ENCODE measurements around the gene TRIP6. TPM values are rescaled to one million over a fixed set of nuclear protein-coding genes. Genes with fewer than 3 reads are reported as not detected.

Gene TRIP6
- total and polyA plus RNA-seq, 2 donors (not counting 3 experiments of a cell fraction or from before 2014, with no cell fraction given) = 90.3 TPM

DNA sequence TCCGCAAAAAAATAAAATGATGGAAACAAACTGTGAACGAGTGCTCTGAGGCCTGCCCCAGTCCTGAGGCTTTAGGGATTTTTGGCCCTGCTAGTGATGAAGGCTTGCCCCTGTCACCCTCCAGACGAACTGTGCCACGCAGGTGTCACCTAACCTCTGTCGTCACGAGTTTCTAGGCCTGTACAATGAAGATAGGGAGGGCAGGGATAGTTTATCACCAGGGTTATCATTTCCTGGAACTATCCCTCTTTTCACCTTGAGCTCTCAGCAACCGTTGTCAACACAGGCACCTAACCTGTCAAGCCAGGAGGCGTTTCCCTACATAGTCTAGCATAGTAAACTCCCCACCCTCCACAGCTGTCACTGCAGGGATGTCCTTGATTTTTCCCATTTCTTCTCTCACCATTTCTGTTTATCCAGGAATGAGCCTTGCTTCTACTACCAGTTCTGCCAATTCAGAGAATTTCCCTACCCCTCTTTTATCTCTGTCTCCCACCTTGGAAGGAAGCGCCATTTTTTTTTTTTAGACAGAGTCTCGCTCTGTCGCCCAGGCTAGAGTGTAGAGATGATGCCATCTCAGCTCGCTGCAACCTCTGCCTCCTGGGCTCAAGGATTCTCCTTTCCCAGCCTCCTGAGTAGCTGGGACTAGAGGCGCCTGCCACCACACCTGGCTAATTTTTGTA is 30.7 kb downstream of the TRIP6 start:
- Histone ChIP-seq H3K4me1 (ENCODE audit: control insufficient read depth, extremely low read depth, insufficient read depth, low read length) (peaks cover 5% of the 10 kb centered on the region), H3K27me3 (ENCODE audit: control insufficient read depth in 2 of 2, insufficient read depth in 2 of 2, low read length in 2 of 2) (peaks cover 9 to 19% of the 10 kb centered on the region in 2 experiments), H4K20me1 (replicated peaks; ENCODE audit: control insufficient read depth, extremely low read depth, insufficient read depth, low read length) (no peaks in the 10 kb centered on the region), H2AFZ (ENCODE audit: low read depth, low read length) (no peak overlapping the region), H3K9me1 (replicated peaks; ENCODE audit: control insufficient read depth, extremely low read depth, insufficient read depth, low read length) (no peaks in the 10 kb centered on the region), H3K9ac (replicated peaks; ENCODE audit: extremely low read depth, insufficient read depth, low read length) (no peak overlapping the region), H3K27ac (ENCODE audit: insufficient read depth, low read depth, low read length) (no peak overlapping the region), H3K4me3 (replicated peaks in 1 of 3; ENCODE audit: insufficient read depth in 1 of 3, low read depth in 1 of 3, low read length in 3 of 3) (no peak overlapping the region), H3K4me2 (ENCODE audit: insufficient read depth, low read length) (no peak overlapping the region), H3K79me2 (ENCODE audit: control insufficient read depth, insufficient read depth, low read length) (no peaks in the 10 kb centered on the region), H3K36me3 (ENCODE audit: control insufficient read depth in 2 of 2, extremely low read depth in 1 of 2, insufficient read depth in 2 of 2, low read length in 2 of 2) (no peaks in the 10 kb centered on the region), H3K9me3 (replicated peaks; ENCODE audit: control insufficient read depth, insufficient read depth, low read length) (no peaks in the 10 kb centered on the region)
- CTCF ChIA-PET = interaction anchor here (0.6 to 3.0 kb wide), 8 partner anchors 151 to 835 kb away, joined by 3 to 57 read pairs (median 4); no protein-coding TSS in a partner anchor
- intact Hi-C loops (cut with micrococcal nuclease) (loop anchor here (1.0 to 10.0 kb wide), 3 partner anchors 161 to 397 kb away; partner anchors contain the start of gene VGF), dilution Hi-C loops (cut with MboI; ENCODE audit: extremely low pct_ligation_motif_present, low sequenced_read_pairs) (no loop called here)
- TF ChIP-seq, protein P1, sequence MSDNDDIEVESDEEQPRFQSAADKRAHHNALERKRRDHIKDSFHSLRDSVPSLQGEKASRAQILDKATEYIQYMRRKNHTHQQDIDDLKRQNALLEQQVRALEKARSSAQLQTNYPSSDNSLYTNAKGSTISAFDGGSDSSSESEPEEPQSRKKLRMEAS (IDR thresholded peaks at IDR 0.05; ENCODE audit: insufficient read depth, insufficient read length) = no peak
- TF ChIP-seq GATA2 (IDR thresholded peaks at IDR 0.05; ENCODE audit: insufficient read depth, insufficient read length, low read depth, low read length) (no peak), MYC (IDR thresholded peaks at IDR 0.05; ENCODE audit: low read depth, low read length) (no peak), JUN (IDR thresholded peaks at IDR 0.05; ENCODE audit: borderline replicate concordance, insufficient read depth, insufficient read length, low read depth) (no peak), CTCF (IDR thresholded peaks at IDR 0.05; ENCODE audit: extremely low read depth in 1 of 2, insufficient read depth in 1 of 2, low read depth in 1 of 2, low read length in 2 of 2) (no peak), EZH2 (IDR thresholded peaks at IDR 0.05; ENCODE audit: borderline replicate concordance, low read depth, low read length, severe bottlenecking) (no peak), POLR2AphosphoS5 (IDR thresholded peaks at IDR 0.05; ENCODE audit: insufficient read depth, low read depth, low read length) (no peak), POLR2A (IDR thresholded peaks at IDR 0.05; ENCODE audit: low read depth, low read length) (no peak), FOS (IDR thresholded peaks at IDR 0.05; ENCODE audit: borderline replicate concordance, insufficient read depth, low read length) (no peak)
- FAIRE-seq (no peak), DNase-seq (ENCODE audit: low read depth, low spot score) (no peak)
- no TSS peak for BruUV-seq (replicated peaks)
- POLR2A ChIA-PET = interaction anchor here (0.7 kb wide), 1 partner anchor 53 kb away, joined by 3 read pairs; no protein-coding TSS in a partner anchor
